KOPT-K1 (cell line): ENCODE data around the gene AGRP.

Experiments
- H3K27ac ChIP-seq: fragments of 200-600 bp; sonication (generic); 2 replicates; pipeline ENCODE4 v1.5.1; 2016; ENCODE audit warnings: antibody characterized with exemption, mild to moderate bottlenecking, low read depth, low read length; ENCODE audit not compliant: poor library complexity, severe bottlenecking
- H3K36me3 ChIP-seq: fragments of 200-600 bp; sonication (generic); 2 replicates; pipeline ENCODE4 v1.5.1; 2017; ENCODE audit warnings: antibody characterized with exemption, mild to moderate bottlenecking, low read length, moderate library complexity; ENCODE audit not compliant: insufficient read depth
- H3K9me3 ChIP-seq: fragments of 200-600 bp; sonication (generic); 2 replicates; pipeline ENCODE4 v1.5.1; 2017; ENCODE audit warnings: antibody characterized with exemption, low read length, mild to moderate bottlenecking; ENCODE audit not compliant: insufficient read depth, poor library complexity, severe bottlenecking

The AGRP gene

GRCh38 chr16:67460168-67460567 lies 23.2 kb downstream of the AGRP start:
- H3K27ac ChIP-seq: no peak overlapping the region
- no peaks in the 10 kb centered on the region for H3K36me3 ChIP-seq
- H3K9me3 ChIP-seq: no peaks in the 10 kb centered on the region

GRCh38 chr16:67459861-67460150 lies 23.5 kb downstream of the AGRP start:
- no peaks in the 10 kb centered on the region for H3K36me3 ChIP-seq
- H3K27ac ChIP-seq: no peak overlapping the region
- H3K9me3 ChIP-seq: no peaks in the 10 kb centered on the region

GRCh38 chr16:67459066-67459860 lies 24.1 kb downstream of the AGRP start:
- H3K9me3 ChIP-seq: no peaks in the 10 kb centered on the region
- H3K36me3 ChIP-seq: no peaks in the 10 kb centered on the region
- no peak overlapping the region for H3K27ac ChIP-seq

- Histone ChIP-seq H3K36me3 (peaks cover 2% of the 10 kb centered on the region; the same call in 1 of the 2 replicates), H3K9me3 (no peaks in the 10 kb centered on the region), H3K27ac (no peak overlapping the region)
Measured at GRCh38 chr16:67458121-67458641, 25.2 kb downstream of the AGRP start.

GRCh38 chr16:67457611-67458010 lies 25.7 kb downstream of the AGRP start:
- no peak overlapping the region for H3K27ac ChIP-seq
- no peaks in the 10 kb centered on the region for H3K9me3 ChIP-seq
- peaks cover 8% of the 10 kb centered on the region; the same call in 1 of the 2 replicates for H3K36me3 ChIP-seq

- Histone ChIP-seq H3K27ac (no peak overlapping the region), H3K36me3 (peaks cover 11% of the 10 kb centered on the region; the same call in 1 of the 2 replicates), H3K9me3 (no peaks in the 10 kb centered on the region)
Measured at GRCh38 chr16:67456391-67457081, 26.8 kb downstream of the AGRP start.

GRCh38 chr16:67454852-67455251 lies 28.5 kb downstream of the AGRP start:
- no peak overlapping the region for H3K27ac ChIP-seq
- H3K36me3 ChIP-seq: peaks cover 19% of the 10 kb centered on the region; the same call in 1 of the 2 replicates
- no peaks in the 10 kb centered on the region for H3K9me3 ChIP-seq

- Histone ChIP-seq H3K36me3 (peaks cover 25% of the 10 kb centered on the region; the same call in 1 of the 2 replicates), H3K27ac (no peak overlapping the region), H3K9me3 (no peaks in the 10 kb centered on the region)
Measured at GRCh38 chr16:67454104-67454503, 29.2 kb downstream of the AGRP start.

GRCh38 chr16:67451704-67452435 lies 31.5 kb downstream of the AGRP start:
- H3K36me3 ChIP-seq: peaks cover 27% of the 10 kb centered on the region; the same call in 1 of the 2 replicates
- H3K27ac ChIP-seq: no peak overlapping the region
- no peaks in the 10 kb centered on the region for H3K9me3 ChIP-seq

GRCh38 chr16:67451061-67451703 lies 32.2 kb downstream of the AGRP start:
- Histone ChIP-seq H3K9me3 (no peaks in the 10 kb centered on the region), H3K27ac (no peak overlapping the region), H3K36me3 (peaks cover 27% of the 10 kb centered on the region; the same call in 1 of the 2 replicates)

GRCh38 chr16:67449739-67450138 lies 33.6 kb downstream of the AGRP start:
- Histone ChIP-seq H3K9me3 (no peaks in the 10 kb centered on the region), H3K36me3 (peaks cover 28% of the 10 kb centered on the region; the same call in 1 of the 2 replicates), H3K27ac (no peak overlapping the region)

GRCh38 chr16:67449336-67449735 lies 34.0 kb downstream of the AGRP start:
- Histone ChIP-seq H3K9me3 (no peaks in the 10 kb centered on the region), H3K27ac (no peak overlapping the region), H3K36me3 (peaks cover 31% of the 10 kb centered on the region; the same call in 1 of the 2 replicates)

GRCh38 chr16:67448580-67448979 lies 34.8 kb downstream of the AGRP start:
- Histone ChIP-seq H3K9me3 (no peaks in the 10 kb centered on the region), H3K36me3 (peaks cover 31% of the 10 kb centered on the region; the same call in 1 of the 2 replicates), H3K27ac (no peak overlapping the region)

- no peak overlapping the region for H3K27ac ChIP-seq
- no peaks in the 10 kb centered on the region for H3K9me3 ChIP-seq
- H3K36me3 ChIP-seq: peaks cover 27% of the 10 kb centered on the region; the same call in 1 of the 2 replicates
Measured at GRCh38 chr16:67447508-67448076, 35.8 kb downstream of the AGRP start.
